ENCODE data around the gene XRCC6.

GRCh38 chr22:41661713-41662112, 40.6 kb downstream of the XRCC6 start:
- TF ChIP-seq POLR2AphosphoS5 (IDR thresholded peaks at IDR 0.05) = no peak
- no peak for TF ChIP-seq CTCF (IDR thresholded peaks at IDR 0.05 in 8 of 11, conservative IDR thresholded peaks at IDR 0.05 in 3 of 11)
